Activated CD8-positive, alpha-beta memory T cell treated with anti-CD3 and anti-CD28 coated beads, Interleukin-2, amount 50 U/mL, for 4 hours (primary cell): ENCODE data around the gene NIP7.

Experiments used
- DNase-seq: peaks from one replicate; pipeline ENCODE4 v3.0.0-alpha.2; 2020

Gene NIP7

GRCh38 chr16:69319381-69319780 is 20.2 kb upstream of the NIP7 start:
- no peak for DNase-seq

GRCh38 chr16:69319826-69320739 is 19.5 kb upstream of the NIP7 start:
- no peak for DNase-seq

- no peak for DNase-seq
Observed at GRCh38 chr16:69320740-69321073, 18.9 kb upstream of the NIP7 start.

- DNase-seq: no peak
Observed at GRCh38 chr16:69321080-69321479, 18.5 kb upstream of the NIP7 start.

- no peak for DNase-seq
Observed at GRCh38 chr16:69322343-69322742, 17.2 kb upstream of the NIP7 start.

- DNase-seq: no peak
Observed at GRCh38 chr16:69323415-69323814, 16.2 kb upstream of the NIP7 start.

GRCh38 chr16:69324013-69324531 is 15.5 kb upstream of the NIP7 start:
- no peak for DNase-seq

GRCh38 chr16:69324585-69325253 is 14.9 kb upstream of the NIP7 start:
- no peak for DNase-seq

GRCh38 chr16:69325784-69326171 is 13.8 kb upstream of the NIP7 start:
- DNase-seq: no peak

- no peak for DNase-seq
Observed at GRCh38 chr16:69326172-69326873, 13.2 kb upstream of the NIP7 start.

GRCh38 chr16:69327585-69328310 is 11.8 kb upstream of the NIP7 start:
- DNase-seq: no peak

- DNase-seq: peak; percentile 14
Observed at GRCh38 chr16:69328854-69329316, 10.7 kb upstream of the NIP7 start.

- peak; percentile 65 for DNase-seq
Observed at GRCh38 chr16:69329369-69330285, 9.9 kb upstream of the NIP7 start.

- peak; percentile 84 for DNase-seq
Observed at GRCh38 chr16:69330286-69331109, 9.1 kb upstream of the NIP7 start, which contains the start of gene PDF. PDF (minus strand) TSS chr16:69330588; CDS start chr16:69330570, 18 bp downstream.

GRCh38 chr16:69334696-69335095 is 4.9 kb upstream of the NIP7 start:
- DNase-seq: no peak

GRCh38 chr16:69338557-69339288 is 849 bp upstream of the NIP7 start:
- no peak for DNase-seq

GRCh38 chr16:69340095-69340644 is 598 bp downstream of the NIP7 start:
- no peak for DNase-seq

GRCh38 chr16:69344171-69344570 is 4.6 kb downstream of the NIP7 start:
- DNase-seq: no peak

GRCh38 chr16:69345923-69346322 is 6.4 kb downstream of the NIP7 start:
- DNase-seq: no peak
